SK-N-SH treated with all-trans-retinoic acid at 6 μM for 48 hours (cell line): ENCODE results near the gene BRCA2.

ENCODE experiments used
- BACH2 ChIP-seq: fragments of 250-450 bp; sonication (Bioruptor Pico); IDR thresholded peaks from 2 replicates; pipeline ENCODE4 v1.9.0; 2021; ENCODE audit warnings: mild to moderate bottlenecking, borderline replicate concordance
- PATZ1 ChIP-seq: fragments of 250-450 bp; sonication (Bioruptor Pico); IDR thresholded peaks from 2 replicates; pipeline ENCODE4 v1.8.0; 2020; ENCODE audit warnings: mild to moderate bottlenecking, moderate library complexity, borderline replicate concordance
- POU6F1 ChIP-seq: fragments of 250-450 bp; sonication (Bioruptor Pico); IDR thresholded peaks from 2 replicates; pipeline ENCODE4 v1.8.0; 2021; ENCODE audit warnings: low read depth, mild to moderate bottlenecking, moderate library complexity, borderline replicate concordance
- SNAI2 ChIP-seq: fragments of 250-450 bp; sonication (Bioruptor Pico); IDR thresholded peaks from 2 replicates; pipeline ENCODE4 v1.5.0; 2020; ENCODE audit warnings: mild to moderate bottlenecking, moderate library complexity
- TCF4 ChIP-seq: fragments of 250-450 bp; sonication (Bioruptor Pico); IDR thresholded peaks from 2 replicates; pipeline ENCODE4 v1.8.0; 2021; ENCODE audit warnings: mild to moderate bottlenecking, moderate library complexity, borderline replicate concordance
- ZFP3 ChIP-seq: fragments of 250-450 bp; sonication (Bioruptor Pico); IDR thresholded peaks from 2 replicates; pipeline ENCODE4 v1.5.0; 2020; ENCODE audit warnings: mild to moderate bottlenecking, moderate library complexity
- ZNF8 ChIP-seq: fragments of 450-650 bp; formaldehyde crosslinking; IDR thresholded peaks from 2 replicates; pipeline ENCODE4 v1.5.0; 2020; ENCODE audit warnings: mild to moderate bottlenecking, moderate library complexity

- TF ChIP-seq ZNF8 (CRISPR knock-in tag) (no peak), ZFP3 (CRISPR knock-in tag) (no peak), TCF4 (CRISPR knock-in tag) (no peak), SNAI2 (no peak), POU6F1 (no peak), PATZ1 (CRISPR knock-in tag) (no peak), BACH2 (CRISPR knock-in tag) (no peak)
These were observed 132.8 kb downstream of the BRCA2 start for GRCh38 chr13:32447894-32448623.
